ENCODE results near the gene PEX12. TPM values are rescaled to one million over a fixed set of nuclear protein-coding genes. Genes with fewer than 3 reads are reported as not detected.
A peak's percentile ranks its signal among the peaks of the same experiment; 100 is the strongest.

Gene PEX12
- 4.7 and 7.2 TPM in 2 replicates for total RNA-seq

DNA sequence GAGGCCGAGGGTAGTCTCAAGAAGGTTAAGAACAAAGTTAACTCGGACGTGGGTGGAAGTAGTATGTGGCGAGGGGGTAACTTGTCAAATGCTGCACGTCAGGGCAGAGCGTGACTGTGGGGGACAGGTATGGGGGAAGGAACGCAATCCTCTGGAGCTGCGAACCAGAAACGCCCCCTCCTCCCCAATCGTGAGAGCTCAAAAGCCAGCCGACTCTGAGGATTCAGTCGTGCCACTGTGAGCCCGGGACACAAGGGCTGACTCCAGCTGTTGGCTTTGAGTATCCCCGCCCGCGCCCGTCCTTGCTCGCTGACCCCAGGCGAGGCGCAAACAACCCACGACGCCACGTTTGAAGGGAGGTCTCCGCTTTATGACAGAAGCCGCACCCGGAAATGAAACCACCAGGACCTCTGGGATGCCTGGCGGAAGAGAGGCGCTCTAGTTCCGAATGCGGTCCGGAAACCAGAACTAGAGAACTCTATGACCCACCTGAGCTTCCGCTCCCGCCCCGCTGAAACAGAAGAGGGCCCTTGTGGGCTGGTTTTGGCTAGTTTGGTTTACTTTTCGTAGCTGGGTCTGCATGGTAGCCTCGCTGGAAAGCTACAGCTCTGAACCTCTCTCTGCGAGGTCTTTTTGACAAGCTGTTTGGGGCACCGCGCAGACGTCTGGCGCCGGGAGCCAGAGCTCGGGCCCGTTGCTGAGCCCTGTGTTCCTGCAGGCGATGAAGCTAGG, at the start of gene PEX12:
Gene PEX12, minus strand, starts transcription at position 375 of the 732 bp plus-strand sequence. CDS start 550 bp downstream, outside the sequence.

DNA sequence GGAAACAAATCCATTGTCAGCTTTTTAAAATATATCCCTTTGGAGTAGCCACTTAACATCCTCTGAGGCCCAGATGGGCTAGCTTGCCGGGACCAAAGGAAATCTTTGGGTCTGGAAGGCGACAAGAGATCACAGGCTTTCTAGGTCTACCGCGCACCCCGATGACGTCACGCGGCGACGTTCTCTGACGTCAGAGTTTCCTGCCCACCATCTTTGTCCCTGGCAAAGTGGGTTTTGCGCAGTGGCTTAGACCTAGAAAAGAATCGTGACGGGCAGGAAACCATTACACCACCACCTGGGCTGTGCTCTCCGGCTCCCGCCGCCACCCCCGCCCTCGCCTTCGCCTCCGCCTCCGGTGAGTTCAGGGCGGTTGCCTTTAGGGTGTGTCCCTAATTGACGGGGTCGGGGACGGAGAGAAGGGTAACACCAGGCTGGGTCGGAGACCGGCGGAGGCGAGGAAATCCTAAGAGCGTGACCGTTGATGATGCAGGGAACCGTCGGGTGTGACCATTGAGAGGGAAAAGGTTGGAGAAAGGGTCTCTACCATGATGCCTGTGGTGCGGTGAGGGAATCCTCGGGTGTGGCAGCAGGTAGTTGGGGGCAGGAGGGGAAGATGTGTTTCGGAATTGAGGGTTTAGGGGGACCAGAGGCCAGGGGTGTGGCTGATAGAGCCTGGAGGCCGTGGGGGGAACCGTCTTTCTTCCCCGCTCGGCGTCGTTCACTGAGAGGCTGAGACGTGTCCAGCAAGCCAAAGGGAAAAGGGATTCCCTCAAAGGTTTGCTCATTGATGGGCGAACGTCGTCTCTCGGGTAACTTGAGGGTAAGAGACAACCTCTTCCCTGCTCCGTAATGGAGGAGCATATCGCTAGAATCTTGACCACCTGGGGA, 8.9 kb upstream of the PEX12 start, which contains the start of gene AP2B1:
Gene AP2B1, plus strand, starts transcription at position 249 of the 888 bp plus-strand sequence. CDS start 6,709 bp downstream, outside the sequence.

DNA sequence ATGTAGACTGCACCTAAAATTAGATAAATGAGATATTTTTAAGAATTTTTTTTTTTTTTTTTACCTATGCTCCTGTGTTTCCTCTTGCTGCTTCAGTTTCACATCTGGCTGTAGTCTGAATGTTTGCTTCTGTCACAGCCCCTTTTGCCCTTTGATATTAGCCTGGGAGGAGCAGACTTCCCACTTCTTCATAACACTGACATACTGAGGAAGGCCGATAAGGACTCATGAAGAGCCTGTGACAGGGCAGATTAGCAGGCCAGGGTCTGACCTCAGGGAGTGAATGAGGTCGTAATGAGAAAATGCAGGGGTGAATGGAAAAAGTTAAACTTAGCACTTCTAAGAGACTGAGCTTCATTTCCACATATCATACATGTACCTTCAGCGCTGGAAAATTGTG, 17.7 kb downstream of the PEX12 start, which contains the start of gene SLFN14:
Gene SLFN14, minus strand, starts transcription at position 117 of the 400 bp plus-strand sequence. CDS start 2,757 bp downstream, outside the sequence.

DNA sequence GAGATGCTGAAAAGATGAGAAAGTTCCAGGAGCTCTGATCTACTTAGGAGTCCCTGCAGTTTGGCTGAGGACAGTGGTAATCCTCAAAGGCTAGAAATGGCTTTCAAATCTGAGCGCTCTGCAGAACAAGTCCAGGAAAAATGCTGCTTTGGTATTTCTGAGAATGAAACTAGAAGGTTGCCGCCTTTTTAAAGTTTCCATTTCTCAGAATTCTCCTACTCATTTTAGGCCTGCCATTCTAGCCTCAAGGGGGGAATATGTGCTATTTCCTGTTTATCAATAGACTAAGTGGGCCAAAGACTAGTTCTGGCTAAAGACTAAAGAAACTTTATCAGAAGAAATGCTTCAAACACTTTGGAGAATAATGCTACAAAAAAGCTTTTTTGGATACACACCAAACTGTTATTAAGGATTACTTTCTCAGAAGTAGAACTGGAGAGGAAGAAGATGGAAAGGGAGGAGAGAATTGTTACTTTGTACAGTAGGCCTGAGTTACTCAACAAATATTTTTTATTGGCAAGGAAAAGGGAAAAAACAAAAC, 40.7 kb downstream of the PEX12 start, which contains the start of gene SLFN12L:
Gene SLFN12L, minus strand, starts transcription at position 78 of the 541 bp plus-strand sequence. CDS start 15,314 bp downstream, outside the sequence.

Small RNA genes lying within 50 kb of the gene (small RNA-seq; reads per million reads assigned to genes)
- gene AC004134.1 (ENCODE audit: low replicate concordance) (not detected), gene AC015911.1 (ENCODE audit: low replicate concordance) (not detected), gene SNORD7 (ENCODE audit: low replicate concordance) (15.8 reads per million, percentile 96 among the genes with 10 or more reads in this experiment)

Other genes with a start within 250 kb of the PEX12 start
- 39.5 and 53.2 TPM in 2 replicates for gene SLFN11, start 204.9 kb downstream of the PEX12 start, total RNA-seq
- gene SLFN12, start 146.1 kb downstream of the PEX12 start, total RNA-seq: 6.3 and 20.3 TPM in 2 replicates
- 1.3 and 1.6 TPM in 2 replicates for gene SLFN13, start 129.8 kb downstream of the PEX12 start, total RNA-seq
- gene SLFN12L, start 40.9 kb downstream of the PEX12 start, total RNA-seq: not detected in 2 replicates
- not detected in 2 replicates for gene SLFN14, start 17.8 kb downstream of the PEX12 start, total RNA-seq
- gene AP2B1, start 8.8 kb upstream of the PEX12 start, total RNA-seq: 105 and 107 TPM in 2 replicates
- 3.7 and 8.3 TPM in 2 replicates for gene RASL10B, start 153.1 kb upstream of the PEX12 start, total RNA-seq
- gene GAS2L2, start 174.7 kb upstream of the PEX12 start, total RNA-seq: not detected in 2 replicates
- gene C17orf50, start 182.3 kb upstream of the PEX12 start, total RNA-seq: not detected in 2 replicates
- gene MMP28, start 217.1 kb upstream of the PEX12 start, total RNA-seq: 1.3 TPM in 1 of 2 replicates, not detected in the other
- gene TAF15, start 230.9 kb upstream of the PEX12 start, total RNA-seq: 50.6 and 59.8 TPM in 2 replicates